Measurements from ENCODE around the gene TGFBR3. TPM values are rescaled to one million over a fixed set of nuclear protein-coding genes. Genes with fewer than 3 reads are reported as not detected.
A peak's percentile ranks its signal among the peaks of the same experiment; 100 is the strongest.

TGFBR3 gene
- total RNA-seq, 1 donor: 32.2 TPM

DNA sequence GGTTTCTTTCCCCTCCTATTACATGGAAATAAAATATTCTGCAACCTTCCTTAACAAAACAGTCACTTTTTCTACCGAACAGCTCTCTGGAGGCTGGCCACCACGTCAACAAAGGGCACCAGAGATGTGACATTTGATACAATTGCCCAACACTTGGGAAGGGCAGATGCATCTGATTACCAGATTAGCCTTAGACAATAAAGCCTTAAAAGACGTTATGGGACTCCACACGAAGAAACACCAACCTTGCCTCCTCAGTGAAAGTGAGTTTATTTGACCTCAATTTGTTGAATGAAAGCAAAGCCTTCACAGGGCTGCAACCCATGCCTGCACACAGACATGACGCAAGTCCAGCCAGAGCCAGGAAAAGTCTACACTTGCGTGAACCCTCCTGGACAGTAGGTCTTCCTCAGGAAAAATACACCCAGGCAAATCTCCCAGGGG is 136.1 kb downstream of the TGFBR3 start:
- DNase-seq (ENCODE audit: insufficient read length, low spot score, missing footprints): no peak
- H3K4me3 ChIP-seq (ENCODE audit: insufficient read depth, low read length): no peak overlapping the region
- H3K4me1 ChIP-seq (ENCODE audit: insufficient read depth, low read length): peaks cover 21% of the 10 kb centered on the region
- H3K27ac ChIP-seq (ENCODE audit: low read depth, low read length): no peak overlapping the region
- H4K20me1 ChIP-seq (ENCODE audit: insufficient read depth, low read length): peaks cover 8% of the 10 kb centered on the region
- H2AFZ ChIP-seq (ENCODE audit: low read length): no peak overlapping the region
- peaks cover 5% of the 10 kb centered on the region for H3K79me2 ChIP-seq (ENCODE audit: insufficient read depth, low read length)
- peak overlapping the region; percentile 14 for H3K4me2 ChIP-seq (ENCODE audit: insufficient read depth, low read length)
- H3K27me3 ChIP-seq (ENCODE audit: insufficient read depth, low read length): no peaks in the 10 kb centered on the region
- no peaks in the 10 kb centered on the region for H3K9me3 ChIP-seq (ENCODE audit: low read depth, low read length)
- TF ChIP-seq, protein P1, sequence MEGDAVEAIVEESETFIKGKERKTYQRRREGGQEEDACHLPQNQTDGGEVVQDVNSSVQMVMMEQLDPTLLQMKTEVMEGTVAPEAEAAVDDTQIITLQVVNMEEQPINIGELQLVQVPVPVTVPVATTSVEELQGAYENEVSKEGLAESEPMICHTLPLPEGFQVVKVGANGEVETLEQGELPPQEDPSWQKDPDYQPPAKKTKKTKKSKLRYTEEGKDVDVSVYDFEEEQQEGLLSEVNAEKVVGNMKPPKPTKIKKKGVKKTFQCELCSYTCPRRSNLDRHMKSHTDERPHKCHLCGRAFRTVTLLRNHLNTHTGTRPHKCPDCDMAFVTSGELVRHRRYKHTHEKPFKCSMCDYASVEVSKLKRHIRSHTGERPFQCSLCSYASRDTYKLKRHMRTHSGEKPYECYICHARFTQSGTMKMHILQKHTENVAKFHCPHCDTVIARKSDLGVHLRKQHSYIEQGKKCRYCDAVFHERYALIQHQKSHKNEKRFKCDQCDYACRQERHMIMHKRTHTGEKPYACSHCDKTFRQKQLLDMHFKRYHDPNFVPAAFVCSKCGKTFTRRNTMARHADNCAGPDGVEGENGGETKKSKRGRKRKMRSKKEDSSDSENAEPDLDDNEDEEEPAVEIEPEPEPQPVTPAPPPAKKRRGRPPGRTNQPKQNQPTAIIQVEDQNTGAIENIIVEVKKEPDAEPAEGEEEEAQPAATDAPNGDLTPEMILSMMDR (IDR thresholded peaks at IDR 0.05; ENCODE audit: extremely low read depth, low read depth, low read length): no peak
- H3K36me3 ChIP-seq (ENCODE audit: insufficient read depth, low read length): no peaks in the 10 kb centered on the region

DNA sequence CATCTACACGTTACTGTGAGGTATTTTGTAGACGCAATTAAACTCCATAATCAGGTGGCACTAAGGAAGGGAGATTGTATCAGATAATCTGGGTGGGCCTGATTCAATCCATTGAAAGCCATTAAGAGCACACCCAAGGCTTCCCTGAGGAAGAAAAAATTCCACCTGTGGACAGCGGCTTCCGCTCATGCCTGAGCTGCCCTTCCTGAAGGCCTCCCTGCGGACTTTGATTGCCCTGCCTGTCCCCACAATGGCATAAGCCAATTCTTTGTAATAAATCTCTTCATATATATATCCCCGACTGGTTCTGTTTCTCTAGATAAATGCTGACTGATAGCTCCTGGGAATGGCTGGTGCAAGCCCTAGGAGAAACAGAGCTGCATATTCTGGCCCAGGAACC is 138.3 kb downstream of the TGFBR3 start:
- H2AFZ ChIP-seq (ENCODE audit: low read length): no peak overlapping the region
- no peaks in the 10 kb centered on the region for H3K9me3 ChIP-seq (ENCODE audit: low read depth, low read length)
- H3K79me2 ChIP-seq (ENCODE audit: insufficient read depth, low read length): peaks cover 5% of the 10 kb centered on the region
- no peak for DNase-seq (ENCODE audit: insufficient read length, low spot score, missing footprints)
- H3K36me3 ChIP-seq (ENCODE audit: insufficient read depth, low read length): no peaks in the 10 kb centered on the region
- no peak overlapping the region for H3K4me2 ChIP-seq (ENCODE audit: insufficient read depth, low read length)
- TF ChIP-seq, protein P1 (IDR thresholded peaks at IDR 0.05; ENCODE audit: extremely low read depth, low read depth, low read length): no peak
- H3K4me3 ChIP-seq (ENCODE audit: insufficient read depth, low read length): no peak overlapping the region
- H3K4me1 ChIP-seq (ENCODE audit: insufficient read depth, low read length): peaks cover 25% of the 10 kb centered on the region
- no peak overlapping the region for H3K27ac ChIP-seq (ENCODE audit: low read depth, low read length)
- no peaks in the 10 kb centered on the region for H3K27me3 ChIP-seq (ENCODE audit: insufficient read depth, low read length)
- H4K20me1 ChIP-seq (ENCODE audit: insufficient read depth, low read length): peaks cover 8% of the 10 kb centered on the region

DNA sequence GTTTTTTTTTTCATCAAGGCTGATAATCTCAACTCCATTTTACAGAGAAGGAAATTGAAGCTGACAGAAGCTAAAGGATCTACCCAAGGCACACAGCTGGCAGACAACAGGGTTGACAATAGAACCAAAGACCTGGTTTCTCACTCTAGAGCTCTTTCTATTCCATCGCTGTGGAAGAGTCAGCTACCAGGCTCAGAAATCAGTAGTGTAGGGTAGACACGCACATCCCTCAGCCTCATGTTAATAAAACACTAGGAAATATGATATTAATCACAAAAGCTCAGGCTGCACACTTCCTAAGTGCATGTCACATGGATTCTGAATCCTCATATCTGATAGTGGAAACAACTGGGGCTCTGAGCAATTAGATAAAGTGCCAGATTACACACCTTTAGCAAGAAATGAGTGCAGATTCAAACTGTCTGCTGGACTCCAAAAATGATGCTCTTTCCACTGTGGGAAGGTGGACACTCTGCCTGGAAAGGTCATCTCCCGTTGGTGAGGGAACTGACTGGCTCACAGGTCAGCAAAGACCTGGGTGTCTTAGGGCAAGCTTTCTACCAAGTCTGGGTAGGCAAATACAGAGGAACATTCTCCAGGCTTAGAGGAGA is 139.1 kb downstream of the TGFBR3 start:
- peaks cover 8% of the 10 kb centered on the region for H4K20me1 ChIP-seq (ENCODE audit: insufficient read depth, low read length)
- H3K36me3 ChIP-seq (ENCODE audit: insufficient read depth, low read length): no peaks in the 10 kb centered on the region
- H3K79me2 ChIP-seq (ENCODE audit: insufficient read depth, low read length): peaks cover 7% of the 10 kb centered on the region
- H3K9me3 ChIP-seq (ENCODE audit: low read depth, low read length): no peaks in the 10 kb centered on the region
- no peak overlapping the region for H3K27ac ChIP-seq (ENCODE audit: low read depth, low read length)
- H3K27me3 ChIP-seq (ENCODE audit: insufficient read depth, low read length): no peaks in the 10 kb centered on the region
- no peak overlapping the region for H2AFZ ChIP-seq (ENCODE audit: low read length)
- DNase-seq (ENCODE audit: insufficient read length, low spot score, missing footprints): no peak
- TF ChIP-seq, protein P1 (IDR thresholded peaks at IDR 0.05; ENCODE audit: extremely low read depth, low read depth, low read length): no peak
- no peak overlapping the region for H3K4me2 ChIP-seq (ENCODE audit: insufficient read depth, low read length)
- no peak overlapping the region for H3K4me3 ChIP-seq (ENCODE audit: insufficient read depth, low read length)
- H3K4me1 ChIP-seq (ENCODE audit: insufficient read depth, low read length): peaks cover 32% of the 10 kb centered on the region

DNA sequence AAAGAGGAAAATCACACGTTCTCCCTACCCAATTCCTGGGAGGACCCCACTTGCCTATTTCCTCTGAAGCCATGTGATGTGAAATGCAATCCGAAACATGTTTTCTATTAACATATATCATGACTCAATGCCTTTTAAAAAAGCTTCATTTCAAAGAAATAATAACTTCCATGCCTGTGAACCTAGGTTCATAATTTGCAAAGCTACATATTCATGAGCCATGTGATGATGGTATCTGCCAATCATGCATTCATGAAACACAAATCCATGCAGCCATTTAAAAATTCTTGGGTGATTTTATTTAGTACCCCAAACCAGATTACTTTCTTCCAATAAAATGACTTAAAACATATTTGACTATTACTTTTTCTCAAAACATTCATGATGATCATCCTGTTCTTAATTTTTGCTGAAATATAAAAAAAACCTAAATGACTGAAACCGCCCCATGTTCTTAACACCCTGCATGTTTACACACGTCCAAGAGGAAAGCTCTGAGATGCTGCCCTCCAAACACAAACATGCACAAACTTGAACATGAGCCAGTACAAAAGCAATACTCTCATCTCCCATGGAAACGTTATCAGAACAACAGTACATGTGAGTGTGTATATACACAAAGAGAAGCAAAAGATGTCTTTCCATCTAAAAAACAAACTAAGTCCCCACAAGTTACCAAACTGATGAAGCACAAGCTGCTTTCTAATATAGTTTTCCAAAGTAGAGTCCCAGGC is 140.1 kb downstream of the TGFBR3 start:
- H3K79me2 ChIP-seq (ENCODE audit: insufficient read depth, low read length): peaks cover 8% of the 10 kb centered on the region
- H3K27me3 ChIP-seq (ENCODE audit: insufficient read depth, low read length): no peaks in the 10 kb centered on the region
- H3K27ac ChIP-seq (ENCODE audit: low read depth, low read length): no peak overlapping the region
- DNase-seq (ENCODE audit: insufficient read length, low spot score, missing footprints): no peak
- no peaks in the 10 kb centered on the region for H3K36me3 ChIP-seq (ENCODE audit: insufficient read depth, low read length)
- no peak overlapping the region for H2AFZ ChIP-seq (ENCODE audit: low read length)
- peaks cover 35% of the 10 kb centered on the region for H3K4me1 ChIP-seq (ENCODE audit: insufficient read depth, low read length)
- no peak overlapping the region for H3K4me2 ChIP-seq (ENCODE audit: insufficient read depth, low read length)
- TF ChIP-seq, protein P1 (IDR thresholded peaks at IDR 0.05; ENCODE audit: extremely low read depth, low read depth, low read length): no peak
- H3K9me3 ChIP-seq (ENCODE audit: low read depth, low read length): no peaks in the 10 kb centered on the region
- peaks cover 6% of the 10 kb centered on the region for H4K20me1 ChIP-seq (ENCODE audit: insufficient read depth, low read length)
- no peak overlapping the region for H3K4me3 ChIP-seq (ENCODE audit: insufficient read depth, low read length)
